Measurements from ENCODE around the gene EIF2S3B. TPM values are rescaled to one million over a fixed set of nuclear protein-coding genes. Genes with fewer than 3 reads are reported as not detected.

EIF2S3B gene
- total and polyA plus RNA-seq, 12 donors = 0.15 to 1.8 (median 0.26) TPM; not detected in 4

DNA sequence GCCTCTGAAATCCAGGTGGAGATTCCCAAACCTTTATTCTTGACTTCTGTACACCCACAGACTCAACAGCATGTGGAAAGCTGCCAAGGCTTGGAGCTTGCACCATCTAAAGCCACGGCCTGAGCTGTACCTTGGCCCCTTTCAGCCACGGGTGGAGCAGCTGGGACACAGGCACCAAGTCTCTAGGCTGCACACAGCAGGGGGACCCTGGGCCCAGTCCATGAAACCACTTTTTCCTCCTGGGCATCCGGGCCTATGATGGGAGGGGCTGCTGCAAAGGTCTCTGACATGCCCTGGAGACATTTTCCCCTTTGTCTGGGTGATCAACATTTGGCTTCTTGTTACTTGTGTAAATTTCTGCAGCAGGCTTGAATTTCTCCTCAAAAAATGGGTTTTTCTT lies 32.0 kb downstream of the EIF2S3B start:
- no peaks in the 10 kb centered on the region for H3K4me1 ChIP-seq
- H3K27ac ChIP-seq = no peak overlapping the region
- intact Hi-C loops (cut with DNase I) = no loop called here
- peaks cover 0 to 7% (median 0%) of the 10 kb centered on the region in 11 donors for H3K9me3 ChIP-seq
- DNase-seq = no peak
- peaks cover 0 to 2% (median 0%) of the 10 kb centered on the region in 7 donors for H3K27me3 ChIP-seq
- H3K4me3 ChIP-seq = no peak overlapping the region
- TF ChIP-seq, protein P1, sequence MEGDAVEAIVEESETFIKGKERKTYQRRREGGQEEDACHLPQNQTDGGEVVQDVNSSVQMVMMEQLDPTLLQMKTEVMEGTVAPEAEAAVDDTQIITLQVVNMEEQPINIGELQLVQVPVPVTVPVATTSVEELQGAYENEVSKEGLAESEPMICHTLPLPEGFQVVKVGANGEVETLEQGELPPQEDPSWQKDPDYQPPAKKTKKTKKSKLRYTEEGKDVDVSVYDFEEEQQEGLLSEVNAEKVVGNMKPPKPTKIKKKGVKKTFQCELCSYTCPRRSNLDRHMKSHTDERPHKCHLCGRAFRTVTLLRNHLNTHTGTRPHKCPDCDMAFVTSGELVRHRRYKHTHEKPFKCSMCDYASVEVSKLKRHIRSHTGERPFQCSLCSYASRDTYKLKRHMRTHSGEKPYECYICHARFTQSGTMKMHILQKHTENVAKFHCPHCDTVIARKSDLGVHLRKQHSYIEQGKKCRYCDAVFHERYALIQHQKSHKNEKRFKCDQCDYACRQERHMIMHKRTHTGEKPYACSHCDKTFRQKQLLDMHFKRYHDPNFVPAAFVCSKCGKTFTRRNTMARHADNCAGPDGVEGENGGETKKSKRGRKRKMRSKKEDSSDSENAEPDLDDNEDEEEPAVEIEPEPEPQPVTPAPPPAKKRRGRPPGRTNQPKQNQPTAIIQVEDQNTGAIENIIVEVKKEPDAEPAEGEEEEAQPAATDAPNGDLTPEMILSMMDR (IDR thresholded peaks at IDR 0.05) = no peak
- WGBS, 2 donors = 59 to 63% methylated on average over 3 of the region's 3 CpGs
- ATAC-seq = no peak
- no peaks in the 10 kb centered on the region for H3K36me3 ChIP-seq

DNA sequence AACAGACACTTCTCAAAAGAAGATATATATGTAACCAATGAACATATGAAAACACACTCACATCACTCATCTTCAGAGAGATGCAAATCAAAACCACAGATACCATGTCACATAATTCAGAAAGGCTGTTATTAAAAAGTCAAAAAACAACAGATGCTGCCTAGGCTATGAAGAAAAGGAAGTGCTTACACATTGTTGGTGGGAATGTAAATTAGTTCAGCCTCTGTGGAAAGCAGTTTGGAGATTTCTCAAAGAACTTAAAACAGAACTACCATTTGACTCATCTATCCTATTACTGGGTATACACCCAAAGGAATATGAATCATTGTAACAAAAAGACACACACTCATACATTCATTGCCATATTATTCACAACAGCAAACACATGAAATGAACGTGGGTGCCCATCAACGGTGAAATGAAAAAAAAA lies 35.1 kb downstream of the EIF2S3B start:
- Histone ChIP-seq H3K27me3 (peaks cover 0 to 2% (median 0%) of the 10 kb centered on the region in 7 donors), H3K9me3 (peaks cover 0 to 7% (median 0%) of the 10 kb centered on the region in 11 donors), H3K27ac (no peak overlapping the region), H3K4me3 (no peak overlapping the region), H3K36me3 (no peaks in the 10 kb centered on the region), H3K4me1 (no peaks in the 10 kb centered on the region)
- DNase-seq = no peak
- no peak for ATAC-seq
- 78 to 86% methylated on average over 2 of the region's 2 CpGs for WGBS, 2 donors
- intact Hi-C loops (cut with DNase I) = no loop called here
- TF ChIP-seq, protein P1 (IDR thresholded peaks at IDR 0.05) = no peak

DNA sequence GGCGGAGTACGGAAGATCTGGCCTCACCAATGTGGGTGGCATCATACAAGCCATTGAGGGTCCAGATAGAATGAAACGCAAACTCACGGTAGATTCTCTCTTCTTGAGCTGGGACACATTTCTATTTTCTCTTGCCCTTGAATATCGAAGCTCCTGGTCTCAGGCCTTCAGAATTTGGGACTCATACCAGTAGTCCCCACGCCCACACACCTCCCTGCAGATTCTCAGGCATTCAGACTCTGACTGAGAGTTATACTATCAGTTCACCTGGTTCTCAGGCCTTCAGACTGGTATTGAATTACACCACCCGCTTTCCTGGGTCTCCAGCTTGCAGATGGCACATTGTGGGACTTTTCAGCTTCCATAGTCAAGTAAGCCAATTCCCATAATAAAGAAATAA lies 37.8 kb downstream of the EIF2S3B start:
- H3K4me3 ChIP-seq = no peak overlapping the region

DNA sequence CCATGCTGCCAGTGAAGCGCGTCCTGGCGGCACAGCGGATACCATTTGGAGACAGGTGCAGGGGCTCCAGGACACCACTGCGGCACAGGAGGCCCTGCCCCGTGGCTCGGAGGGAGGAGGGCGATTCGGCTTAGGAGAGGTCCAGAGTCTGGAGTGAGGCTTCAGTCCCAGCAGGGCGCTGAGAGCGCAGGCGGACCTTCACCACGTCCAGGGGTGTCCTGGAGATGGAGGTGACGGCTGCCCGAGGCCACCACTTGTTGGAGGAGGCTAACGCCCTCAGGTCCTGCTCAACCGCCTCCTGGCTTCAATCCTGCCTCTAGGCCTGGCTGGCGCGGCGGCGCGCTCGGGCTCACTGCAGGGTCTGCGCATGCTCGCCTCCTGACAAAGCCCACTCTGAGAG lies 45.7 kb downstream of the EIF2S3B start:
- TF ChIP-seq, protein P1 (IDR thresholded peaks at IDR 0.05) = no peak
- DNase-seq (peak in 1 of 2 donors; percentile 6), ATAC-seq (no peak)
- intact Hi-C loops (cut with DNase I) = loop anchor here in 2 of 10 donors (10.0 kb wide), 2 partner anchors 217 to 397 kb away; no protein-coding TSS in a partner anchor
- peaks cover 0 to 3% (median 0%) of the 10 kb centered on the region in 7 donors for H3K27me3 ChIP-seq
- no peaks in the 10 kb centered on the region for H3K9me3 ChIP-seq
- H3K4me3 ChIP-seq = no peak overlapping the region
- no peaks in the 10 kb centered on the region for H3K4me1 ChIP-seq
- no peaks in the 10 kb centered on the region for H3K36me3 ChIP-seq
- WGBS, 2 donors = 89 to 94% methylated on average over 25 of the region's 25 CpGs
- no peak overlapping the region for H3K27ac ChIP-seq

More for the DNA sequence above, 37.8 kb downstream of the EIF2S3B start:
- H3K27ac ChIP-seq = no peak overlapping the region
- DNase-seq (no peak), ATAC-seq (no peak)
- peaks cover 0 to 4% (median 0%) of the 10 kb centered on the region in 7 donors for H3K27me3 ChIP-seq
- intact Hi-C loops (cut with DNase I) = no loop called here
- H3K36me3 ChIP-seq = no peaks in the 10 kb centered on the region
- TF ChIP-seq, protein P1 (IDR thresholded peaks at IDR 0.05) = no peak
- WGBS, 2 donors = 78 to 83% methylated on average over 7 of the region's 7 CpGs
- H3K4me1 ChIP-seq = no peaks in the 10 kb centered on the region
- peaks cover 0 to 7% (median 0%) of the 10 kb centered on the region in 11 donors for H3K9me3 ChIP-seq
